Astrocyte of the hippocampus (primary cell): ENCODE results near the gene HACD2.
"Not testable (repeated sequence)": the region's sequence is repeated elsewhere in the genome, so short reads cannot be mapped to it uniquely, and the experiment has no call there.

Experiments used
- DNase-seq: peaks from one replicate; pipeline ENCODE4 v3.0.0; 2011; ENCODE audit warnings: low read depth, low spot score

Gene HACD2

GRCh38 chr3:123611082-123611481, 26.2 kb upstream of the HACD2 start:
- DNase-seq = no peak

- no peak for DNase-seq
Measured at GRCh38 chr3:123610331-123610730, 25.5 kb upstream of the HACD2 start.

- DNase-seq = peak; percentile 56
Measured at GRCh38 chr3:123609063-123609462, 24.2 kb upstream of the HACD2 start.

DNA sequence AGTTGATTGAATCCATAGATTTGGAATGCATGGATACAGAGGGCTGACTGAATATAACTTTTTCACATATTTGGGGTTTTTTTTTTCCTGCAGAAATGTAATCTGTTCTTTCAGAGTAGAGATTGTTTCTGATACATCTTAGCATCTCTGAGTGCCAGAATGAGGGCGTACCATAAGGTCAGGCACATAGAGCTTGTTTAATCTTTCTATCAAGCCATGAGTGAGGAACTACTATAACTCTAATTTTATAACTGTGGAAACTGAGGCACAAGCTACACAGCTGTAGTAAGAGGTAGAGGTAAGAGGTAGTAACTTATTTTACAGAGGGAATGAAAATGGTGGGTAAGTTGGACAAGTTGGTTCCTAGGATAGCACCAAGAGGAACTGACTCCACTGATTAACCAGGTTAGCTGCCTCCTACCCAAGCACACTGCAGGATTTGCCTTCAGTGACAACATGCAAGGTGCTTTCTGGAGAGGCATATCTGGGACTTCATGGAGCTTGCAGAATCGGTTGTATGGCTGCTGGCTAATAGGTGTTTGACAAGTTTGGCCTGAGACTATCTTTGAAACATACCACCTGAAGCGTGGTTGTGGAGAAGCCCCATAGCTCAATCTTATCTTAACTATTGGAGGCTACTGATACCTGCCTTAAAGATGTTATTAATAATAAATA, 23.5 kb upstream of the HACD2 start:
- DNase-seq = no peak

DNA sequence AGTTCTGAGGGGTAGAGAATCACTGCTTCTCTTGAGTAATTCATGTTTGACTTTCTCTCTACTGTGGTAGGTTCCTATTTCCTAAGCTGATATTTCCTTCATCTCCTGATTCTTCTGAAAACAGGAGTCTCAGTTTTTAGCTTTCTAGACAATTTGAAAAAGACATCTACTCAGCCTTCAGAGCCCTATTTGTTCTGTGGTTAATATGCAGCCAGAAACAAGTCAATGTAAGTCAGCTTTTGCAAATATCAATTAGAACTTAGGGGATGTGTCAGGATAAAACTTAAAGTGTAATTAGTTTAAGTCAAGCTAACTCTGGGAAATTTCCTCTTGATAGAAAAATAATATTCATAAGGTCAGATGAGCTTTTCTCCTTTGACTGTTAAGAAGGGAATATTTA, 21.7 kb upstream of the HACD2 start:
- DNase-seq = no peak

GRCh38 chr3:123605789-123606234, 21.0 kb upstream of the HACD2 start:
- DNase-seq = peak; percentile 44

DNA sequence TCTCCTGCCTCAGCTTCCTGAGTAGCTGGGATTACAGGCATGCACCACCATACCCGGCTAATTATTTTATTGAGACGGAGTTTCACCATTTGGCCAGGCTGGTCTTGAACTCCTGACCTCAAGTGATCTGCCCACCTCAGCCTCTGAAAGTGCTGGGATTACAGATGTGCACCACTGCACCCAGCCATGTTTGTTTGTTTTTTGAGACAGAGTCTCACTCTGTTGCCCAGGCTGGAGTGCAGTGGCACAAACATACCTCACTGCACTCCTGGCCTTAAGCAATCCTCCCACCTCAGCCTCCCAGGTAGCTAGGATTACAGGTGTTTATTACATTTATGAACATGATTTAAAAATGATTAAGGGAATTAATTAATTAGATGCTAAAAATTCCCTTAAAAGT, 18.3 kb upstream of the HACD2 start:
- not testable (repeated sequence) for DNase-seq

DNA sequence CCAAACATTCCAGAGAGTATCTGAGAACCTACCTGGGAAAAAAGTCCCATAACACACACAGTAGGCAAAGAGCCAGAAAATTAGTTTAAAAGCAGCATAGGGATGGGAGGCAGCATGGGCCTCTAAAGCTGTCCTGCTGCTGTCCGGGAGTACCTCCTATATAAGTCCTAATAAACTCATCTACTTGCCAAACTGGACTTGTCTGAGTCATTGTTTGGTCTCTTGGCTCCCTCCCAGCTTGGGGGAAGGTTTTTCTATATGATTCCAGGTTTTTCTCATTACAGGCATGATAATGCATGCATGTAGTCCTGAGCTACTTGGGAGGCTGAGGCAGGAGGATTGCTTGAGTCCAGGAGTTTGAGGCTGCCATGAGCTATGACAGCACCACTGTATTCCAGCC, 17.5 kb upstream of the HACD2 start:
- peak; percentile 67 for DNase-seq

DNA sequence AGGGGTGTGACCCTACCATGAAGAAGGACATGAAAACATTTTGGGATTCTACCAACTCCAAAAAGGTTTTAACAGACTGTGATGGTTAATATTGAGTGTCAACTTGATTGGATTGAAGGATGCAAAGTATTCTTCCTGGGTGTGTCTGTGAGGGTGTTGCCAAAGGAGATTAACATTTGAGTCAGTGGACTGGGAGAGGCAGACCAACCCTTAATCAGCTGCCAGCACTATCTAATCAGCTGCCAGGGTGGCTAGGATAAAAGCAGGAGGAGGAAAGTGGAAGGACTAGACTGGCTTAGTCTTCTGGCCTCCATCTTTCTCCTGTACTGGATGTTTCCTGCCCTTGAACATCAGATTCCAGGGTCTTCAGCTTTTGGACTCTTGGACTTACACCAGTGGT, 16.0 kb upstream of the HACD2 start:
- DNase-seq = not testable (repeated sequence)

GRCh38 chr3:123597561-123597960, 12.7 kb upstream of the HACD2 start:
- DNase-seq = no peak

DNA sequence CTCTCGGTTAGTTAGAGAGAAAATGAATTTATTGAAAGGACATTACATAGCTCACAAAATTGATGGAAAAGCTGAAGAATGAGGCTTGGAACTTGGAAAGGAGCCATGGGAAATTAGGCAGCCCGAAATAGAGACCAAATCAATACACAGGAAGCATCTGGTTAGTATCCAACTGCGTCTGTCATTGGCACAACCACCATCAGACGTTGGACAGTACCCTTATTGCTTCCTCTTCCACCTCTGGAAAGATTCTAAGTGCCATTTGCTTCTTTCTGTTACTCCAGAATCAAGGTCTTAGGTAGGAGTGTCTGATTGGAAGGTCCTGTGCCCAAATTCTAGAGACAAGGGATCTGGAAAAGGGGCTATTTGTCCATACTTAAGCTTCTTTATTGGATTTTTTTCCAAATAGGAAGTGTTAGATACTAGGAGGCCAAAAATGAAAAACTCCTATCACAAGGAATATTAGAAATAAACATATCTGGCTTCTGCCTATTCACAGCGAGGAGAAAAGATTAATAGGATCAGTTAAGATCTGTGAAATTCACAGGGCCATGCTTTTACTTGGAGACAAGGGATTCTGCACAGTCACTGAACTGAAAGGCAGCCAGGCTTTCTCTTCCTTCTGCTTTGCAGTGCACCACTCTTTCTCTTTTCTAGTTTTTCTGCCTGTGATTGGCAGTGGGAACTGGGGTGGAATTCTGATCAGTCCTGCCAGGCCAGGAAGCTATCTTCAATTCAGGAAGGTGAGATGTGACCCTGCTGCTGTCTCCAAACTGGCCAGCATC, 10.7 kb upstream of the HACD2 start:
- no peak for DNase-seq

- no peak for DNase-seq
Measured at GRCh38 chr3:123593381-123593780, 8.5 kb upstream of the HACD2 start.

- DNase-seq = no peak
Measured at GRCh38 chr3:123590685-123591450, 6.0 kb upstream of the HACD2 start.

DNA sequence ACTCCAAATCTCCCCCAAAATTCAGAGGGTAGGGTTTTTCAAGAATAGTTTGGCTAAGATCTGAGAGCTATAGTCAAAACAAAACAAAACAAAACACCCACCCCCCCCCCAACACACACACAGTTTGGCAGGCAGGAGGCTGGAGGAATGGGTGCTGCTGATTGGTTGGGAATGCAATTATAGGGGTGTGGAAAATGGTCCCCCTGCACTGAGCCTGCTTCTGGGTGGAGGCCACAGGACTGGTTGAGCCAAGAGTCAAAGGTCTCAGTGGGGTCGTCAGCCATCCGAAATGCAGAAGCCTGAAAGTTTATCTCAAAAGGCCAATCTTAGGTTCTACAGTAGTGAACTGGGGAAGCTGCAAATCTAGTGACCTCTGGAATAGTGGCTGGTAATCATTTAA, 2.5 kb upstream of the HACD2 start:
- DNase-seq = no peak

DNA sequence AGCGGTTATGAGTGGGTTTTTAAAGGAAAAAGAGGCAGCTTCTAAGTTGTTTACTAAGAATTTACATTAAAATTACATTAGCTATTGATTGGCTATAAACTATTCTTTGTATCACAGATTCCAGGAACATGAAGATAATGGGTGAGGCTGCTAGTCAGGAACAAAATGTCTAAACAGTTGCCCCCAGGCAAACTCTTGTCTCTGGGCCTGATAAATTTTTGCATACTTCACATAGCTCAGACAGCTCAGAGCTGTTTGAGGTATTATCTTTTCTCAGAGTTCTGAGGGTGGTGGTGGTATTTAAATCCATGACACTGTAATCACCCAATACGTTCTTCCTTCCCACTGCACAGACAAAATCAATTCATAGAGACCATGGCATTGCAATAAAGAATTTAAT, 2.1 kb upstream of the HACD2 start:
- DNase-seq = peak; percentile 77

- DNase-seq = peak; percentile 78
Measured at GRCh38 chr3:123586131-123586530, 1.3 kb upstream of the HACD2 start.

DNA sequence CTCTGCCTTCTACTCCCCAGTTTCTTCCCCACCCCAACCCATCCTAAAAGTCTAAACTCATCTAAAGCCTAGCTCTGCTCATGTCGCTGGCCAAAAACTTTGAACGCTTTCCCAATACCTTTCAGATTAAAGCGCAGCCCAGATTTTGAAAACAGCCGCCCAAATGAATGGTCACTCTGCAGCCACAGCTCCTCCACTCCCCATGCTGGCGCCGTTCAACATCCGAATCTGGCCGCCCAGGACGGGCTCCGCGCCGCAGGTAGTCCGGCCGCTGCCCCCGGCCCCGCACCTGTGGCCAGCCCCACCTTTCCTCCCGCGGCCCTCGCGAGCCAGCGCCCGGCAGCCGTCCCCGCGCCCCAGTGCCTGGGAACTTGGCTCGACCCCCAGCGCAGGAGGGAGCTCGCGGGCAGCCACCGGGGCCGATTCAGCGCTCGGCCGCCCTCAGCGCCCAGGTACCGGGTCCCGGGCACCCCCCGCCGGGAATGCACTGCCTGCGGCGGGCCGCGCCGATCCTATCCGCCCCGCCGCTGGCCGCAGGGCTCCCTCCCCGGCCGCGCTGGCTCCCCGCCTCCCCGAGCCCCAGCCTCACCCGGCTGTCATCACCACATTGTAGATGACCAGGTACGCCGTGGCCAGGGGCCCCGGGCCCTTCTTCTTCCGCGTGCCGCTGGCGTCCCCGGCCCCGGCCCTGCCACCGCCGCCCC, 417 bp downstream of the HACD2 start:
- DNase-seq = peak; percentile 68

DNA sequence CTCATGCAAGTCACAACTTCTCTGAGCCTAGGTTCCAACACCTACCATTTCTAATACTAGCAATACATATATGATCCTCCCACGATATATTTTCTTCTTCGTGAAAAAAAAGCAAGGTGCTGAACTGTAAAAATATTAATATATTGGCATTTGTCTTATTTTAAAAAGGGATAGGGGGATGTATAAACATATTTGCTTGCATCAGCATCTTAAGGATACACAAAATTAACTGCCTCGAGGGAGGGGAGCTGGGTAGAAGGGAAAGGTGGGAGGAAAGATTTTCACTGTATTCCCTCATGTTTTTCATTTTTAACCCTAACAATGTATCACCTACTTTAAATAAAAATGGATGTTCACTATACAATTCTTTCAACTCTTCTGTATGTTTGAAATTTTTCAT, 1.3 kb downstream of the HACD2 start:
- no peak for DNase-seq

- no peak for DNase-seq
Measured at GRCh38 chr3:123582315-123582714, 2.5 kb downstream of the HACD2 start.

- DNase-seq = no peak
Measured at GRCh38 chr3:123576122-123576521, 8.7 kb downstream of the HACD2 start.

- no peak for DNase-seq
Measured at GRCh38 chr3:123571973-123572365, 12.9 kb downstream of the HACD2 start.
